Measurements from ENCODE around the gene ZNF335. TPM values are rescaled to one million over a fixed set of nuclear protein-coding genes. Genes with fewer than 3 reads are reported as not detected.

Gene ZNF335, protein sequence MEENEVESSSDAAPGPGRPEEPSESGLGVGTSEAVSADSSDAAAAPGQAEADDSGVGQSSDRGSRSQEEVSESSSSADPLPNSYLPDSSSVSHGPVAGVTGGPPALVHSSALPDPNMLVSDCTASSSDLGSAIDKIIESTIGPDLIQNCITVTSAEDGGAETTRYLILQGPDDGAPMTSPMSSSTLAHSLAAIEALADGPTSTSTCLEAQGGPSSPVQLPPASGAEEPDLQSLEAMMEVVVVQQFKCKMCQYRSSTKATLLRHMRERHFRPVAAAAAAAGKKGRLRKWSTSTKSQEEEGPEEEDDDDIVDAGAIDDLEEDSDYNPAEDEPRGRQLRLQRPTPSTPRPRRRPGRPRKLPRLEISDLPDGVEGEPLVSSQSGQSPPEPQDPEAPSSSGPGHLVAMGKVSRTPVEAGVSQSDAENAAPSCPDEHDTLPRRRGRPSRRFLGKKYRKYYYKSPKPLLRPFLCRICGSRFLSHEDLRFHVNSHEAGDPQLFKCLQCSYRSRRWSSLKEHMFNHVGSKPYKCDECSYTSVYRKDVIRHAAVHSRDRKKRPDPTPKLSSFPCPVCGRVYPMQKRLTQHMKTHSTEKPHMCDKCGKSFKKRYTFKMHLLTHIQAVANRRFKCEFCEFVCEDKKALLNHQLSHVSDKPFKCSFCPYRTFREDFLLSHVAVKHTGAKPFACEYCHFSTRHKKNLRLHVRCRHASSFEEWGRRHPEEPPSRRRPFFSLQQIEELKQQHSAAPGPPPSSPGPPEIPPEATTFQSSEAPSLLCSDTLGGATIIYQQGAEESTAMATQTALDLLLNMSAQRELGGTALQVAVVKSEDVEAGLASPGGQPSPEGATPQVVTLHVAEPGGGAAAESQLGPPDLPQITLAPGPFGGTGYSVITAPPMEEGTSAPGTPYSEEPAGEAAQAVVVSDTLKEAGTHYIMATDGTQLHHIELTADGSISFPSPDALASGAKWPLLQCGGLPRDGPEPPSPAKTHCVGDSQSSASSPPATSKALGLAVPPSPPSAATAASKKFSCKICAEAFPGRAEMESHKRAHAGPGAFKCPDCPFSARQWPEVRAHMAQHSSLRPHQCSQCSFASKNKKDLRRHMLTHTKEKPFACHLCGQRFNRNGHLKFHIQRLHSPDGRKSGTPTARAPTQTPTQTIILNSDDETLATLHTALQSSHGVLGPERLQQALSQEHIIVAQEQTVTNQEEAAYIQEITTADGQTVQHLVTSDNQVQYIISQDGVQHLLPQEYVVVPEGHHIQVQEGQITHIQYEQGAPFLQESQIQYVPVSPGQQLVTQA (N-terminal part only)
- total RNA-seq: 10 to 100 TPM; 33.1 to 34.5 TPM

DNA sequence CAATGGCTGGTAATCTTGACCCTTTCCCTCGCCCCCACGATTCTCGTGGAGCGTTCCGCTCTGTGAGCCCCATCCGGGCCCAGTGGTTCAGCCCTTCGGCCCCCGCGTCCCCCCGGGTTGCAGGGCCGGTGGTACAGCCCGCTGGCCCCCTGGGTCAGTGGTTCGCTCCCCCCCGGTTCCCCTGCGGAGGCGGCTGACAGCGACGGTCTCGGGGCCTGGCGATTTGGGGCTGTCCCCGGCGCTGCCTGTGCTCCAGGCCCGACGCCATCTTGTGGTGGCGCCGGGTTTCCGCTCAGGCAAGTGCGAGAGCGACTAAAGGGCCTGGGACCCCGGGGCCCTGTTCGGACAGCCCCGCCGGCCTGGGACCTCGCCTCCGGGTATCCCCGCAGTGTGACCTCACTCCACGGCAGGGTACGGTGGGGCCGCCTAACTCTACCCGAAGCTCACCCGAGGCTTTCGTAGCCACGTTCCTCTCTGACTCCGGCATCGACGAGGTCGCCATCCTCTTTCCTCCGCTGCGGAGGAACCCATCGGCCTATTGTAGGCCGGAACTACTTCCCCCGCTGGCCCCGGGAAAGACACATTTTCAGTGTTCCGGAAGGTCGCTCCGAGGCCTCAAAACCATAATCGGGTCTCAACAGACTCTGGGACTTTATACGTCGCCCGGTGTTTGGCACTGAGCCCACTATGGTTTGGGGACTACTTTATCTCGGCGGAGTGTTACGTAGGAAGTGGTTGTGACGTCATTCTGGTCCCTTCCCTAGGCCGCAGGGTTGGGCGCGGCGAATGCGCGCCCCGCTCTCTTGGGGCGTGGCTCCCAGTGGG lies at the start of gene ZNF335:
ZNF335 (minus strand) TSS at position 529 of the 825 bp plus-strand sequence. CDS start 793 bp downstream, outside the sequence.
- no peaks in the 10 kb centered on the region for H3K9me3 Mint-ChIP-seq (ENCODE audit: insufficient read depth)
- peak within 1 kb of the TSS; percentile 100 for H3K27ac Mint-ChIP-seq
- H3K4me3 Mint-ChIP-seq: peak within 1 kb of the TSS; percentile 92
- peaks cover 4% of the 10 kb centered on the region for H3K27me3 Mint-ChIP-seq (ENCODE audit: low read depth)
- CTCF ChIA-PET: interaction anchor here (1.3 to 7.7 kb wide), 14 partner anchors 10 to 180 kb away, joined by 5 to 98 read pairs (median 20); partner anchors contain the start of genes DNTTIP1, PCIF1 and WFDC3
- ATAC-seq (peak; percentile 81), DNase-seq (peak; percentile 95)
- peaks cover 23% of the 10 kb centered on the region for H3K4me1 Mint-ChIP-seq (ENCODE audit: low read depth)
- POLR2A ChIA-PET: interaction anchor here (0.6 to 5.2 kb wide), 11 partner anchors 11 to 392 kb away, joined by 3 to 52 read pairs (median 5); partner anchors contain the start of genes DNTTIP1, PCIF1 and WFDC3
- peaks cover 30% of the 10 kb centered on the region for H3K36me3 Mint-ChIP-seq (ENCODE audit: low read depth)

DNA sequence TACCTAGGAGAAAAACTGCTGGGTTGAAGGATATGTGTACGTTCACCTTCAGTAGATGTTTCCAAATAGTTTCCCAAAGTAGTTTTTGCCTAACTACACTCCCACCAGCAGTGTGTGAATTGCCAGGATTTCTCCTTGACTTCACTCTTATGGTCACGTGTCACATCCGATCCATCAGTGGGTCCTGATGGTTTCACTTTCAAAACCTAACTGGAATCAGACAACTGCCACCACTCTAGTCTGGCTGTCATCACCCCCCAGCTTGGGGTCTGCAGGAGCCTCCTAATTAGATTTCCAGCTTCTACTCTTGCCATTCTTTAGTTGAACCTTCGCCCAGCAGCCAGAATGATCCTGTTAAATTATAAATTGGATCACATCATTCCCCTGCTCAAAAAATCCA lies 48.6 kb upstream of the ZNF335 start:
- H3K4me1 Mint-ChIP-seq (ENCODE audit: low read depth): peaks cover 27% of the 10 kb centered on the region
- no peak overlapping the region for H3K27ac Mint-ChIP-seq
- H3K4me3 Mint-ChIP-seq: no peak overlapping the region
- ATAC-seq: no peak
- no peaks in the 10 kb centered on the region for H3K9me3 Mint-ChIP-seq (ENCODE audit: insufficient read depth)
- CTCF ChIA-PET: interaction anchor here (1.1 kb wide), 1 partner anchor 33 kb away, joined by 3 read pairs; no protein-coding TSS in a partner anchor
- H3K36me3 Mint-ChIP-seq (ENCODE audit: low read depth): no peaks in the 10 kb centered on the region
- peaks cover 36% of the 10 kb centered on the region for H3K27me3 Mint-ChIP-seq (ENCODE audit: low read depth)
- DNase-seq: no peak
- POLR2A ChIA-PET: no interaction called here

DNA sequence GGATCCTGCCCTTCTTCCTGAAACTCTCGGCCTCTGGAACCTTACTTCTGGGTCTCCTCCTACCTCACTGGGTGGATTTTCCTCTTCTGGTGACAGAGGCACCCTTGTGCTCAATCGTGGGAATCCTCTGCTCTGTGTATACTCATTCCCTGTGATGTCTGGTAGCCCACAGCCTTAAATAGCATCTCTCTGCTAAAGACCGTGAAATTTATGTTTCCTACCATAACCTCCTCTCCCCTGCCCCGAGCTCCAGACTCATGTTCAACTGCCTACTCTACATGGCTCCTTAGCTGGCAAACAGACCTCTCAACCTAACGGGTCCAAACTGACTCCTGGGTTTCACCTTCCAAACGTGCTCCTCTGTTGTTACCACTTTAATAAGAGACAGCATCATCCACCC lies 46.6 kb upstream of the ZNF335 start:
- Mint-ChIP-seq H3K4me3 (no peak overlapping the region), H3K27me3 (ENCODE audit: low read depth) (peaks cover 29% of the 10 kb centered on the region), H3K4me1 (ENCODE audit: low read depth) (peaks cover 35% of the 10 kb centered on the region), H3K36me3 (ENCODE audit: low read depth) (no peaks in the 10 kb centered on the region), H3K9me3 (ENCODE audit: insufficient read depth) (no peaks in the 10 kb centered on the region), H3K27ac (no peak overlapping the region)
- no peak for DNase-seq
- CTCF ChIA-PET: interaction anchor here (1.5 to 1.6 kb wide), 3 partner anchors 32 to 69 kb away, joined by 3 to 16 read pairs (median 4); no protein-coding TSS in a partner anchor
- ATAC-seq: no peak
- POLR2A ChIA-PET: interaction anchor here (0.6 kb wide), 1 partner anchor 45 kb away, joined by 3 read pairs; no protein-coding TSS in a partner anchor

DNA sequence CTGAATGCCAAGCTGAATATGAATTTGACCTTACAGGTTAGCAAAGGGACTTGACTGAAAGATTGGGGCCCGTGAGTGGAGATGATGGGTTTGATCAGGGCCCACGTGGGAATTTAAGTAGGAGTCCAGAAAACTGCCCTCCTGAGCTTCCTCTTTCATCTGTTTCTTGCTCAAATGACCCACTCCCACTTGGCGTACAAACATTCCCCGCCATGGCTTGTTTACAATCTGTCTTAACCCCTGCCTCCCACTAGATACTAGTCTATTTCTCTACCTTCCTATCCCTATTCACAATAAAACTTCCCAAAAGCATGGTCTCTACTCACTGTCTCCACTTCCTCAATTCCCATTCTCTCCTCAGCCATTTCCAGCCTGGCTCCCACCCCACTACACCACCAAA lies 46.1 kb upstream of the ZNF335 start:
- no peak overlapping the region for H3K4me3 Mint-ChIP-seq
- H3K36me3 Mint-ChIP-seq (ENCODE audit: low read depth): no peaks in the 10 kb centered on the region
- peaks cover 26% of the 10 kb centered on the region for H3K27me3 Mint-ChIP-seq (ENCODE audit: low read depth)

DNA sequence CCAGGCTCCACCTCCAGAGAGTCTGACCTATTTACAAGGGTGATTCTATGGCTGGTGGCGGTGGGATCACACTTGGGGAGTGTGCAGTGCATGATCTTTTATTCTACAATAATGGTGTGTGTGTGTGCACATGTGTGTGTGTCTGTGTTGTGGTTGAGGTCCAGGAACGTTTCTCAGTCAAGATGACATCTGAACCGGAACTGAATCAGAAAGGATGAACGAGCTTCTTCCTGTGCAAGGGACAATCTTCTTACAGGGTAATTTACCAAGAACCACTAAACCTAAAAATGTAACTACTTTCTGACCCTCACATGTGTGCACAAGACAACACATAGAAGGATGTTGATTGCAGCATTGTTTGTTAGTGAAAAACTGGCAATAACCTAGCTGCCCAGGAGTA lies 45.3 kb upstream of the ZNF335 start:
- ChIA-PET POLR2A (interaction anchor here (1.0 kb wide), 1 partner anchor 44 kb away, joined by 4 read pairs; no protein-coding TSS in a partner anchor), CTCF (interaction anchor here (1.1 to 1.6 kb wide), 4 partner anchors 30 to 70 kb away, joined by 3 to 16 read pairs (median 4); no protein-coding TSS in a partner anchor)
- no peak overlapping the region for H3K4me3 Mint-ChIP-seq
- DNase-seq: no peak
- ATAC-seq: no peak
- peaks cover 30% of the 10 kb centered on the region for H3K4me1 Mint-ChIP-seq (ENCODE audit: low read depth)
- H3K27me3 Mint-ChIP-seq (ENCODE audit: low read depth): peaks cover 35% of the 10 kb centered on the region
- no peaks in the 10 kb centered on the region for H3K36me3 Mint-ChIP-seq (ENCODE audit: low read depth)
- no peaks in the 10 kb centered on the region for H3K9me3 Mint-ChIP-seq (ENCODE audit: insufficient read depth)
- H3K27ac Mint-ChIP-seq: no peak overlapping the region

More for the DNA sequence above, 46.1 kb upstream of the ZNF335 start:
- Mint-ChIP-seq H3K4me1 (ENCODE audit: low read depth) (peaks cover 33% of the 10 kb centered on the region), H3K9me3 (ENCODE audit: insufficient read depth) (no peaks in the 10 kb centered on the region), H3K27ac (no peak overlapping the region)
- POLR2A ChIA-PET: interaction anchor here (0.6 kb wide), 1 partner anchor 45 kb away, joined by 3 read pairs; no protein-coding TSS in a partner anchor
- CTCF ChIA-PET: interaction anchor here (1.5 to 1.6 kb wide), 3 partner anchors 31 to 69 kb away, joined by 3 to 16 read pairs (median 4); no protein-coding TSS in a partner anchor
- no peak for DNase-seq
- ATAC-seq: no peak

DNA sequence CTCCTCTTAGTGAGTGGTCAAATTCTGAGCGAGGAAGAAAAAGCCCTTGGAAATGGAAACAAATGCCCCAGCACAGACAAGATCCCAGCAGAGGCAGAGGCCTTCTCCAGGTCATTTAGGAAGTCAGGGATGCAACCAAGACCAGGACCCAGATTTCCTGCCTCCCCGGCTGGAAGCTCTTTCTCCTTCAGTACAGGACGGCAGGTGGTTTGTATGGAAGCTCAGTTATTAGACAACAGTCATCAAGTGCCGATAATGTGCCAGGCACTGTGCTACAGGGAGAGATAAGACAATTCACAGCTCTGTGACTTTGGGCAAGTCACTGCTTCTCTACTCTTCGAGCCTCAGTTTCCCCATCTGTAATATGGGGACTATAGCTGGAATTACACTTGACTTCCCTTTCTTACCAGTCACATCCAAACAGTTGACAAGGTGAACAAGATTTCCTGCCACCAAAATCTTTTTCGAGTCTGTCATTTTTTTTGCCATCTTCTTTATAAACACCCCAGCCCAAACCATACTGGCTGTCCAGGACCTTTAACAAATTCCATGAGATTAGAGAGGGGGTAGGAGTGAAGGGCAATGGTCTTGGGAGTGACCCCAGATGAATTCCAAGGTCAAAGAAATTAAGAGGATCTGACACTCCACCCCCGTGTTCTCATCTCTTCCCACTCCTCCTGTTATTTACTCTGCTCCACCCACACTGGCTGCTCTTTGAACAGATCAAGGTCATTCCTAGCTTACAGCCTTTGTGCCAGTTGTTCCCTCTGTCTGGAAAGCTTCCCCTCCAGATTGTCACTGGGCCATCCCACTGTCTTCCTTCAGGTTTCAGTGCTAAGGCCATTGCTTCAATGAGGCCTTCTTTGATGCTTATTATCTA lies 42.8 kb upstream of the ZNF335 start:
- H3K4me3 Mint-ChIP-seq: no peak overlapping the region
- POLR2A ChIA-PET: no interaction called here

DNA sequence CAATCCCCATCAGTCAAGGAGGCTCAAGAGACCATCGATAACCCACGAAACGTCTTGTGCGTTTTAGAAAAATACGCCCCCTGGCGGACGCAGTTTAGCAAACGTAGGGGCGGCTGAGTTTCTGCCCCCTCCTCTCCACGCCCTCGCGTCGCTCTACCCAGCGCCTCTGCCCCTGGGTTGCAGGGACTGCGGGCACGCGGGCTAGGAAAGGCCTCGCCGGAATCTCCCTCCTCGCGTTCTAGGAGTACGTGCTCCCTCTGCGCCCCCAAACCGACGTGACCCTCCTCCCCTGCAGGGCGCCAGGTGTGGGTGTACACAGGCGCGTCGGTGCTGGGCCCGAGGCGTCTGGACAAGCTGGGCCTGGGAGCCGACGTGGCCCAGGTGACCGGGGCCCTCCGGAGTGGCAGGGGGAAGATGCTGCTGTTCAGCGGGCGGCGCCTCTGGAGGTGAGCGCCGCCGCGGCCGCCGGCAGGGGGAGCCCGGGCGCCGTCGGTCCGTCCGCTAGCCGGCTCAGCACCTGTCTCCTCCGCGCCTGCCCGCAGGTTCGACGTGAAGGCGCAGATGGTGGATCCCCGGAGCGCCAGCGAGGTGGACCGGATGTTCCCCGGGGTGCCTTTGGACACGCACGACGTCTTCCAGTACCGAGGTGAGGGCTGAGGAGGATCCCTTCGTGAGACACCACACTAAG lies 42.0 kb upstream of the ZNF335 start:
- H3K9me3 Mint-ChIP-seq (ENCODE audit: insufficient read depth): no peaks in the 10 kb centered on the region
- peaks cover 46% of the 10 kb centered on the region for H3K4me1 Mint-ChIP-seq (ENCODE audit: low read depth)
- H3K27ac Mint-ChIP-seq: no peak overlapping the region
- POLR2A ChIA-PET: no interaction called here
- DNase-seq: peak; percentile 78
- CTCF ChIA-PET: interaction anchor here (0.7 to 5.0 kb wide), 41 partner anchors 9 to 640 kb away, joined by 3 to 138 read pairs (median 6); partner anchors contain the start of genes CTSA, NEURL2, PCIF1 and ZNF335
- H3K4me3 Mint-ChIP-seq: no peak overlapping the region
- peak; percentile 94 for ATAC-seq
- H3K36me3 Mint-ChIP-seq (ENCODE audit: low read depth): peaks cover 7% of the 10 kb centered on the region
- peaks cover 59% of the 10 kb centered on the region for H3K27me3 Mint-ChIP-seq (ENCODE audit: low read depth)

More for the DNA sequence above, 42.8 kb upstream of the ZNF335 start:
- CTCF ChIA-PET: interaction anchor here (0.7 to 5.0 kb wide), 28 partner anchors 8 to 533 kb away, joined by 3 to 138 read pairs (median 6); partner anchors contain the start of gene ZNF335
- no peak for DNase-seq
- no peak for ATAC-seq
- Mint-ChIP-seq H3K9me3 (ENCODE audit: insufficient read depth) (no peaks in the 10 kb centered on the region), H3K27ac (no peak overlapping the region), H3K4me1 (ENCODE audit: low read depth) (peaks cover 38% of the 10 kb centered on the region), H3K36me3 (ENCODE audit: low read depth) (peaks cover 7% of the 10 kb centered on the region), H3K27me3 (ENCODE audit: low read depth) (peaks cover 51% of the 10 kb centered on the region)

DNA sequence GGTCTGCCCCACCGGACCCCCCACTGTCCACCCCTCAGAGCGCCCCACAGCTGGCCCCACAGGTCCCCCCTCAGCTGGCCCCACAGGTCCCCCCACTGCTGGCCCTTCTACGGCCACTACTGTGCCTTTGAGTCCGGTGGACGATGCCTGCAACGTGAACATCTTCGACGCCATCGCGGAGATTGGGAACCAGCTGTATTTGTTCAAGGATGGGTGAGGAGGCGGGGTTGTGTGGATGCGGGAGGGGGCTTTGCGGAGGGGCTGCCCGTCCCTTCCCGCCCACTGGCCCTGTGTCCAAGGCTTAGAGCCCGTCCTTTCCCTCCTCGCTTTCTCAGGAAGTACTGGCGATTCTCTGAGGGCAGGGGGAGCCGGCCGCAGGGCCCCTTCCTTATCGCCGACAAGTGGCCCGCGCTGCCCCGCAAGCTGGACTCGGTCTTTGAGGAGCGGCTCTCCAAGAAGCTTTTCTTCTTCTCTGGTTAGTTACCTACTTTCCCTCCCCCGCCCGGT lies 41.4 kb upstream of the ZNF335 start:
- DNase-seq: no peak
- Mint-ChIP-seq H3K9me3 (ENCODE audit: insufficient read depth) (no peaks in the 10 kb centered on the region), H3K27ac (no peak overlapping the region), H3K4me1 (ENCODE audit: low read depth) (peaks cover 52% of the 10 kb centered on the region), H3K27me3 (ENCODE audit: low read depth) (peaks cover 58% of the 10 kb centered on the region), H3K36me3 (ENCODE audit: low read depth) (peaks cover 7% of the 10 kb centered on the region), H3K4me3 (no peak overlapping the region)
- ChIA-PET CTCF (interaction anchor here (0.6 to 5.0 kb wide), 28 partner anchors 9 to 1961 kb away, joined by 3 to 138 read pairs (median 6); partner anchors contain the start of genes CTSA, NEURL2, PCIF1 and ZNF335), POLR2A (interaction anchor here (0.6 kb wide), 1 partner anchor 82 kb away, joined by 3 read pairs; no protein-coding TSS in a partner anchor)
- ATAC-seq: no peak

DNA sequence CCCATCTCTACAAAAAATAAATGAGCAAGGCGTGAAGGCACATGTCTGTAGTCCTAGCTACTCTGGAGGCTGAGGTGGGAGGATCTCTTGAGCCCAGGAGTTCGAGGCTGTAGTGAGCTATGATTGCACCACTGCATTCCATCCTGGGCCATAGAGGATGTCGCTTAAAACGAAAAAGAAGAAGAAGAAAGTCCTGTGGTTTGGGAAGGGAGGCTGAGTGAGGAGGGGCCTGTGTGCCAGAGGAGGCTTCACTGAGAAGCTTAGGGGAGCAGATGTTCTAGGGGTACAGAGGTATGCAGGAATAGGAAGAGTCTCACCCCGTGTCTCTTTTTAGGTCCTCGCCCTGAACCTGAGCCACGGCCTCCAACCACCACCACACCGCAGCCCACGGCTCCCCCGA lies 40.9 kb upstream of the ZNF335 start:
- Mint-ChIP-seq H3K4me1 (ENCODE audit: low read depth) (peaks cover 56% of the 10 kb centered on the region), H3K4me3 (no peak overlapping the region), H3K27ac (no peak overlapping the region), H3K36me3 (ENCODE audit: low read depth) (peaks cover 7% of the 10 kb centered on the region), H3K9me3 (ENCODE audit: insufficient read depth) (no peaks in the 10 kb centered on the region), H3K27me3 (ENCODE audit: low read depth) (peaks cover 59% of the 10 kb centered on the region)
- POLR2A ChIA-PET: interaction anchor here (0.6 kb wide), 1 partner anchor 82 kb away, joined by 3 read pairs; no protein-coding TSS in a partner anchor
- CTCF ChIA-PET: interaction anchor here (0.6 to 5.0 kb wide), 26 partner anchors 8 to 1962 kb away, joined by 3 to 138 read pairs (median 6); partner anchors contain the start of genes CTSA, NEURL2, PCIF1 and ZNF335
- no peak for ATAC-seq
- no peak for DNase-seq
